SKM-1 (cell line): ENCODE measurements around the gene PPP6R2.
"Not testable (repeated sequence)": the region's sequence is repeated elsewhere in the genome, so short reads cannot be mapped to it uniquely, and the experiment has no call there.

ENCODE experiments used
- DNase-seq: peaks from one replicate; lab custom pipeline; 2025; ENCODE audit not compliant: unreplicated experiment; lab: John Stamatoyannopoulos, UW

PPP6R2 gene

DNA sequence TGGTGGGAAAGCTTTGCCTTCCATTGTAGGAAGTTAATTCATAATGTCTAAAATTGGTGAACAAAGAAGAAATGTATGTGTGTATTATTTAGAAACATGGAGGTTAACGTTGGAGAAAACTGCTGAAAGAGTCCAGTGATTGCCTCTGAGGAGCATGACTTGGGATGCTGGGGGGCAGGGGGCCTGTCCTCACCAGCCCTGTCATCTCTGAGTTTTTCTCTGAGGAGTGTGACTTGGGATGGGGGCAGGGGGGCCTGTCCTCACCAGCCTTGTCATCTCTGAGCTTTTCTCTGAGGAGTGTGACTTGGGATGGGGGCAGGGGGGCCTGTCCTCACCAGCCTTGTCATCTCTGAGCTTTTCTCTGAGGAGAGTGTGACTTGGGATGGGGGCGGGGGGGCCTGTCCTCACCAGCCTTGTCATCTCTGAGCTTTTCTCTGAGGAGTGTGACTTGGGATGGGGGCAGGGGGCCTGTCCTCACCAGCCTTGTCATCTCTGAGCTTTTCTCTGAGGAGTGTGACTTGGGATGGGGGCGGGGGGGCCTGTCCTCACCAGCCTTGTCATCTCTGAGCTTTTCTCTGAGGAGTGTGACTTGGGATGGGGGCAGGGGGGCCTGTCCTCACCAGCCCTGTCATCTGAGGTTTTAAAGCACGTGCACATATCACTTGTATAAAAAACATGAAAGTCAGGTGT is 54.4 kb downstream of the PPP6R2 start:
- not testable (repeated sequence) for DNase-seq

DNA sequence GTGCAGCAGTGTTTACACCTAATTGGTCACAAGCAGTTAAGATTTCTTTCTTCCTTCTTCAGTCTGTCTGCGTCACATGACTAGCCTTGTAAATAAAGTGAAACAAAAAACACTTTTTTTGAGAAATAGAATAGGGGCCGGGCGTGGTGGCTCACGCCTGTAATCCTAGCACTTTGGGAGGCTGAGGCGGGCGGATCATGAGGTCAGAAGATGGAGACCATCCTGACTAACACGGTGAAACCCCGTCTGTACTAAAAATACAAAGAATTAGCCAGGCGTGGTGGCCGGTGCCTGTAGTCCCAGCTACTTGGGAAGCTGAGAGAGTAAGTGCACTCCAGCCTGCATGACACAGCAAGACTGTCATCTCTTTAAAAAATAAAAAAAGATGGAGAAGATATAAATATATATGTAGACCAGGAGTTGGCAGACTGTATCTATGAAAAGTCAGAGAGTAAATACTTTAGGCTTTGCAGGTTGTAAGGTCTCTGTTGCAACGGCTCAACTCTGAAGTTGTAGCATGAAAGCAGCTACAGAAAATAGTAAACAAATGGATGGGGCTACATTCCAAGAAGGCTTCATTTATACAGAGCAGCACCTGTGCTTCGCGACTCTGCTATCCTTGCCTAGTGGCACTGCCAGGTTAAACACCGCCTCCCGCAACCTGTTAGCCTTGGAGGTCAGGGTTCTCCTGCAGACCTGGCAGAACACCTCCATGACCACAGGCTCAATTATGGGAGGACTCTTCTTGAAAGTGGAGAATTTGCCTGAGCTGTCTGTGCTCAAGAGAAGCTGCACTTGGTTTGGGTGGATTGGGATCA is 55.9 kb downstream of the PPP6R2 start:
- DNase-seq, result no peak

DNA sequence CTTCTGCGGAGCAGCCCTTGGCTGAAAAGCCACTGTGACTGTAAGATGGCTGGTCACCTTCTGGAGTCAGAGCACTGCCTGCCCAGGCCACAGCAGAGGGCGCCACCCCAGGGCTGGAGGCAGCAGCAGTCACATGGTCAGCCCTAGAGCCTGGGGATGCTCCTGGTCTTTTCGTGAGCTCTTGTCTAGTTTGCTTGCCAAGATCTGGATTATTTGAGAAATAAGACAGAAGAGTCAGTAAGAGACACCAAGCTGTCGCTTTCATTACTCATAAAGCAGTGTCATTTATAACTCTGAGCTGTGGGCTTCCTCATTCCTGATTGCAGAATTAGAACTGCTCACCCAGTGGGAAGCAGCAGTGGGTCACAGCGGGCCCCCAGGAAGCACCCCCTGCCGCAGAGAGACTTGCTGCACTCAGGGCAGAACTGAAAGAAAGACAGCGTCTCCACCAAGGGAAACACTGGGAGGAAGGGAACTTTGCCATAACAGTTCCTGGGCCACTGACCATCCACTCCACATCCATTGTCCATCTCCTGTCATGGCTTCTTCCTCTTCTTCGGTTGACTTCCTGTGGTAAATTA is 56.7 kb downstream of the PPP6R2 start:
- no peak for DNase-seq

DNA sequence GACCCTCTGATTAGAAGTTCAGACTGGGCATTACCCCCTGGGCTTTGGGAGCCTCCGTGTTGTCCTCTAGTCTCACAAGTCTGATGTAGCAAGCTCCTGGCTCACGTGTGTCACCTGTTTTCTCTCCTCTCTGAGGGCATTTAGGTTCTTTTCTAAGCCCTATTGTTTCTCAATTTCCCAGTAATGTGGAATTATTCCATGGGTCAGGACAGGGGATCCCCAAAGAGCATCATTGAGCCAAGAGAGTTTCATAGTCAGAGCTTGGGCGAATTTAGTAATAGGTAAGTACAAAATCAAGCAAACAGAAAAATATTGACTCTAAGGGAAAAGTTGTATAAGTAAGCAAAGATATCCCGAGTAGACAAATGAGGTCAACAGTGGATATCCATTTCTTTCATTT is 57.3 kb downstream of the PPP6R2 start:
- no peak for DNase-seq

DNA sequence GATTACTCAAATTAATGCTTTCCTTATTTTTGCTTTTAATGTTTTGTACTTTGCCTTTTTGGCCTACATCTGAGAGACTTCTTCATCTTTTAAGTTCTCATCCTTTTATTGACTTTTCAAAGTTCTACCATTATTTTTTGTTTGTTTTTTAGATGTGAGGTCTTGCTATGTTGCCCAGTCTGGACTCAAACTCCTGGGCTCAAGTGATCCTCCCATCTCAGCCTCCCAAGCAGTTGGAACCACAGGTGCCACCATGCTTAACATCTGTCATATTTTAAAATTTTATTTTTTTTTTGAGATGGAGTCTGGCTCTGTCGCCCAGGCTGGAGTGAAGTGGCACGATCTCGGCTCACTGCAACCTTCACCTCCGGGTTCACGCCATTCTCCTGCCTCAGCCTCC is 57.8 kb downstream of the PPP6R2 start:
- DNase-seq, result no peak

DNA sequence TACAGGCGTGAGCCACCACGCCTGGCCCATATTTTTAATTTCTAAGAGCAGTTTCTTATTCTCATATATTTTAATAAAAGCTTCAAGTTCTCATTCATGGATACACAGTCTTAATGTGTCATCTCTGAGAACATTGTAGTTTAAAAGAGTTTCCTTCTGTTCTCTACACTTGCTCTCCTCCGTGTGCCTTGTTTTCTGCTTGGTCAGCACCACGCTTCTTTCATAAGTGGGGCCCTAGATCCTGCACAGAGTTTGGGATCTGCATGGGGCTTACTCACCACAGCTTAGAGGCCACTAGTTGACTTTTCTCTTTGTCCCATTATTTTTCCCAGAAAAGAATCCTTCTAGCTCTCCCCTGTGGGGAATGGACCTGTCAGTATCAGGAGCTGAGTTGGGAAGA is 58.8 kb downstream of the PPP6R2 start:
- DNase-seq, result no peak

DNA sequence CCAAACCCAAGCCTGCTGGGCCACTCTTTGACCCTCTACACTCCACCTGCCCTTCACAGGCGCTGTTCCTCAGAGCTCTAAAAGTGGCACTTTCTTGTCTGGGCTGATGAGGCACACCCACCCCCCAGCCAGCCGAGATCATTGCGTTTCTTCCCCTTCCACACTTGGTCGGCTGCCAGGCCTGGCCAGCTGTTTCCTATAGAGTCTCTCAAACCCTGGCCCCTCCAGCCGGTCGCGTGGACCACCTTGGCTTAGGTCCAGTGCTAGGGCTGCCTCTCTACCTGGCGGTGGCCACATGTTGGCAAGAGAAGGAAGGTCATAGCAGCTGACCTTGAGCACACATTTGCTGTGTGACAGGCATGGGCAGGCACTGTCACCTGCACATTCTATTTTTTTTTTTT is 60.6 kb downstream of the PPP6R2 start:
- no peak for DNase-seq

DNA sequence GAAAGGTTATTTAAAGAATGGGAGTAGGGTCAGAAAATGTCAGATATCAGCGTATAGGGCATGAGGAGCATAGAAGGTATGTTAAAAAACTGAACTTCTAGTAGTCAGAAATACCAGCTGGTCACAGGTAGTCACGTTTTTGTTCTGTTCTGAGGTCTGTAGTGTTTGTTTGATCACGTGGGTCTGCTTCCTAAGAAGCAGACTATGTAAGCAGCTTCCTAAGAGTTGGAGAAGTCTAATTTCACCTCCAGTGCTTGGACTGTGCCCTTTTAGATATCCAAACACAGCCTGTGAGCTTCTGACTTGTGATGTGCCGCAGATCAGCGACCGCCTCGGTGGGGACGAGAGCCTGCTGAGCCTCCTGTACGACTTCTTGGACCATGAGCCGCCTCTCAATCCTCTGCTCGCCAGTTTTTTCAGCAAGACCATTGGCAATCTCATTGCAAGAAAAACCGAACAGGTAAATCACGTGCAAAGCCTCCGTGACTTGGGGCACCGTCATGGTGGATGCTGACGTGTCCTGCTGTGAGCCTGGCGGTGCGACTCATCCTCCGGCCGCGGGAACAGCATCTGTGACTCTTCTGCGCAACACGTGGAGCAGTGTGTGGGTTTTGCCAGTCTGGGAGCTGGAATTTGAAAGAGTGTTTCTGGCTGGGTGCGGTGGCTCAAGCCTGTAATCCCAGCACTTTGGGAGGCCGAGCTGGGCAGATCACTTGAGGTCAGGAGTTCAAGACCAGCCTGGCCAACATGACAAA is 63.5 kb downstream of the PPP6R2 start:
- DNase-seq, result no peak

DNA sequence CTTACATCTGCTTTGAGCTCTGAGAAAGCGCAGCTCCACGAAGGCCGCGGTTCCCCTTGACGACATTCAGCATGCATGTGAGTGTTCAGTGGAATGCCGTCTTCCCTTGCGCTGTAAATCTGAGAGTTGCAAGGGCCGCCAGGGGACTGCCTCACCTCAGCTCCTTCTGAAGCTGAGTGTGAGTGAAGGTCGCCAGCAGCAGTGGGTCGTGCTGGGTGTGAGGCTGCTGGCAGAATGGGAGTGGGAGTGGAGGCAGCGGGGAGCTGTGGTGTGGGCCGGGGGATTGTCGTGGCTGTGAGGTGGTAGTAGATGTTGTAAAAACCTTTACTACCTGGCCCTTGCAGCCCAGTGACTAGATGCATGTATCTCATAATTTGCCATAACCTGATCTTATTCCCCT is 65.2 kb downstream of the PPP6R2 start:
- DNase-seq, result no peak

DNA sequence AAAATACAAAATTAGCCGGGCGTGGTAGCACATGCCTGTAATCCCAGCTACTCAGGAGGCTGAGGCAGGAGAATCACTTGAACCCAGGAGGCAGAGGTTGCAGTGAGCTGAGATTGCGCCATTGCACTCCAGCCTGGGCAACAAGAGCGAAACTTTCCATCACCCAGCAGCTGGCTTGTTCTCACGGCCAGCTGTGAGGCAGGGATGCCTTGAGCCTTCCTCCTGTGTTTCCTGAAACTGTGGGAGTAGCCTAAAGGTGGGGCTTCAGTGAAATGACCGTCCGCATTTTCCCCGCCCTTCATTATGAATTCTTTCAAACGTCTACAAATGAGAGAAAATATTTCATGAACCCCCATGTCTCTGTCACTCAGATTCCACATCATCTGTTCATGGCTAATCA is 65.8 kb downstream of the PPP6R2 start:
- not testable (repeated sequence) for DNase-seq

DNA sequence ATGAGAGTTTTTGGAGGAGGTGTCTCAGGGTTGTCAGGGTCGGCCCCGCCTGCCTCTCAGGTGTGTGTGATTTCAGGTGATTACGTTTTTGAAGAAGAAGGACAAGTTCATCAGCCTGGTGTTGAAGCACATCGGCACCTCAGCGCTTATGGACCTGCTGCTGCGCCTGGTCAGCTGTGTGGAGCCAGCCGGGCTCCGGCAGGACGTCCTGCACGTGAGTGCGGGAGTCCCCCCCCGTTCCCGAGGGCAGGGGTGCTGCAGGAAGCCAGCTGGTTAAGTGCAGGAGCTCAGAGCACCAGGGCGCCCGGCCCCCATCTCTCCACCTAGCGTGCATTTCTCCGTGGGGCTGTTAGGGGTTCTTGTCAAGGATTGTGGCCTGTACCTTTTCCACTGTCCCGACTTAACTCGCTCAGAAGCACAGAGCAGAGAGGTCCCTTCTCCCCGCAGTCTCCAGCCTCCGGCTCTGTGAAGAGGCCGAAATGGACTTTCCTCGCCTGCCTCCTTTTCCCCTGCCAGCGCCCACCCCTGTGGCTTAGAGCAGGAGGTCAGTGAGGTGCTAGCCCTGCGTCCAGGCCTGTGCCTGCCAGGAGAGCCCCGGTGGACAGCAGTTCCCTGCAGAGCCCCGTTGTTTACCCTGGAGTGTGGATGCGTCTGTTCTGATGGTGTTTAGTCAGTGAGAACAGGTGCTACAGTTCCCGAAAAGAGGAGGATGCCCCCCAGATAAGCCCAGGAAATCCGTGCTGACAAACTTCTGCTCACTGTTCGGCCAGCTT is 71.5 kb downstream of the PPP6R2 start:
- no peak for DNase-seq

DNA sequence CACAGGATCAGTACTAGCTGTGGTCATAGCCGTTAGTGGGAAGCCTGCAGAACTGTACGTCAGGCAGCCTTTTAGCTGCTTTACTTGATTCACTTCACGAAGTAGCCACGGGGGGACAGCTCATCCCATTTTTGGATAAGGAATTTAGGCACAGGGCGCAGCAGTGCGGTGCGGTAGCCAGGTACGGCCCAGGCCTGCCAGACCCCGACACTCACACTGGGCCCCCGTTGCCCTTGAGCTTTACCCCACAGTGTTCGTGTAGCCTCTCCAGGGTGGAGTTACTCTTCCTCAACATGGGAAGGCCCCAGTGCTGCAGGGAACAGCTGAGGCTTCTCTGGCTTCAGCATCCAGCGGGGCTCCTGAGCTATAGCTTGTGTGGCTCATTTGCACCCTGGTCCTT is 72.3 kb downstream of the PPP6R2 start:
- DNase-seq, result no peak

DNA sequence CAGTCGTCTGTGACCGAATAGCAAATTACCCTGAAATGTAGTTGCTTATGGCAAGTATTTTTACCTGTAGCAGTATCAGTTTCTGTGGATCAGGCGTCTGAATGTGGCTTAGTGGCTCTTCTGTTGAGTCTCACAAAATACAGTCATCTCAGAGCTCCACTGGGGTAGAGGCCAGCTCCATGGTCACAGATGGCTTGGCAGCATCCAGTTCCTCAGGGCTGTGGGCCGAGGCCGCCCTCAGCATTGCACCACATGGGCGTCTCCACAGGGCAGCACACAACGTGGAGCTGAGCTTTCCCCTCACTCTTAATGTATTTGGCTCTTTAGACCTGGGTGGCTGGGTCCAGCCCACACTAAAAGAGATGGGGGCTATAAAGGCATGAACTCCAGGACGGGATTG is 73.9 kb downstream of the PPP6R2 start:
- DNase-seq, result no peak

DNA sequence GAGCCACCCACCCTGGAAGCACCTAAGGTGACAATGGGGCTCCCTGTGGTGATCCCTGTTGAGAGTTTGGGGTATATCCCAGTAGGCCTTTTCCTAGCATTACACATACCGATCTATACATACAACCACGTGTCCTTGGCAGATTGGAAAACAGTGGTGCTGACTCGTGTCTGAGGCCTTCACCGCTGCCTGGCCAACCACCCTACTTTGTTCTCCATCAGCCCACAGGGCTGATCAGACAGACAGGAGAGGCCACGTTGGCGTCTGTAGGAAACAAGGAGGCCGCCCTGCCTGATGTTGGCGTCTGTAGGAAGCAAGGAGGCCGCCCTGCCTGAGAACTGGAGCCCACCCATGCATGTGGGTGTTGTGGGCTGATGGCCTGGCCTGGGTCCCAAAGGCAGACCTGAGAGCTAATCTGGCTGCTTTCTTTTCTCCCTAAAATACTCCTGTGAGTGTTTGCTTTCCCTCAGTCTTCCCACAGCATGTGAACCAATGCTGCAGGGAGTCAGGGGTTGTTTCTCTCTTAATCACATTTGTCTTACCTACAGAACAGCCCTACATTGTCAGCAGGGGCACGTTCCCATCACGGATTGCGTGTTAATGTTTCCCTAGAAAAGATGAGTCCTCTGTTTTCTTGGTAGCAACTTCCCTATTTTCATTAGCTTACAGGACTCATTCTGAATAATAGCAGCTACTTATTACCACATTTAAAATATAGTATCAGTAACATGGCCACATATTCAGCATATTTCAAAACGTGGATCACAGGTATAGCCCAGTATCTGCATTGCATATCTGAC is 74.5 kb downstream of the PPP6R2 start:
- no peak for DNase-seq

DNA sequence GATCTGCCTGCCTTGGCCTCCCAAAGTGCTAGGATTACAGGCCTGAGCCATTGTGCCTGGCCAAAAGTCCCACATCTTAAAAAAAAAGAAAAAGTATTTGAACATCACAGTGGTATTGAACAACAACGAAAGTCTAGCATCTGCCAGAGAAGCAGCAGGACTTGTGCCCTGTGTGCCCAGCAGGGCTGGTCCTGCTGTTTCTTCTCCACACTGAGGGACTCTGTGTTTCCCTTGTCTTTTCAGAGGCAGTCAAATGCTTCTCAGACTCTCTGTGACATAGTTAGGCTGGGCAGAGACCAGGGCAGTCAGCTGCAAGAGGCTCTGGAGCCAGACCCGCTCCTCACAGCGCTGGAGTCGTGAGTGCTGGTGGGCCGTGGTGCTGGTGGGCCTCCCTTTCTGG is 75.5 kb downstream of the PPP6R2 start:
- no peak for DNase-seq

DNA sequence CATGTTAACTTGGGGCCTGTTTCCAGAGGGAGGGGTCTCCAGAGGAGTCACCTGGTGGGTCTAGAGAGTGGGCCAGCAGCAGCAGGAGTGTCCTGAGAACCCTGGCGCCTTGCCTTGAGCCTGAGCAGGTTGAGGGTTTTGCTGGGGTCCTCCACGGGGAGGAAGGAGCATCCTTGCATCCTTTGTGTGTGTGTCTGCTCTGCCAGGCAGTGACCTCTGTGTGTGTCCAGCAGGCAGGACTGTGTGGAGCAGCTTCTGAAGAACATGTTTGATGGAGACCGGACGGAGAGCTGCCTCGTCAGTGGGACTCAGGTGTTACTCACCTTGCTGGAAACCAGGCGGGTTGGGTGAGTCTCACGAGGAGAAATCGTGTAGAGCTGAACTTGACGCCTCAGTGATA is 76.0 kb downstream of the PPP6R2 start:
- DNase-seq, result no peak

DNA sequence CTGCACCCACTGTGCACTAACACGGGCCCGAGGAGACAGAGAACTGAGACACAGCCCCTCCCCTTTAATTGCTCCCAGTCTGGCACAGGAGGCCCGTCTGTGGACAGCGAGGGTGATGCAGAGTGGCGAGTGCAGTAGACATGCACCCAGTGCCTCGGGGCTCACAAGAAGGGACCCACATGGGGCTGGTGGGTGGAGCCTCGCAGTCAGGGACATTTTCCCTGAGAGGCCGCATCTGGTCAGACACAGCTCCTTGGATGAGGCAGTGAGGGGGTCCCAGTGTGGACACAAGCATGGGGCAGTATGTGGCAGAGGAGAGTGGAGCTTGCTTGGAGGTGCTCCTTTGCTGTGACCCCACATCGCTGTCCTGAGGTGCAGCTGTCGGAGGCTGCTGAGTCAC is 76.9 kb downstream of the PPP6R2 start:
- DNase-seq, result no peak

DNA sequence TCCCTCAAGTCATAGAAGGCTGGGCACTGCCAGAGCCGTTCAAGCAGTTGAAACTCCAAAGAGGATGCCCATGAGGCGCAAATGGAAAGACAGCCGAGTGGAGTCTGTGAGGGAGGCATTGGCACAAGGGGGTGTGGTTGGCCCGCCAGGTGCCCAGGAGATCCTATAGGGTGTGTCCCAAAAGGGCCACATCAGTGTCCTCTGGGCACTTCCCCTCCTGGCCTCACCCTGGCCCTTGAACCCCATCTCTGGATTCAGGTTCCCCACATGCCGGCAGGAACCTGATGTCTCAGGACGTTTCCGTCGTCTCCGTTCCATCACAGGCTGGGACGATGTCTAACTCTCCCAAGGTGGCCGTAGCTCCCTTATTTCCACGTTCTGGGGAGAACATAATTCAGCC is 77.5 kb downstream of the PPP6R2 start:
- DNase-seq, result no peak

DNA sequence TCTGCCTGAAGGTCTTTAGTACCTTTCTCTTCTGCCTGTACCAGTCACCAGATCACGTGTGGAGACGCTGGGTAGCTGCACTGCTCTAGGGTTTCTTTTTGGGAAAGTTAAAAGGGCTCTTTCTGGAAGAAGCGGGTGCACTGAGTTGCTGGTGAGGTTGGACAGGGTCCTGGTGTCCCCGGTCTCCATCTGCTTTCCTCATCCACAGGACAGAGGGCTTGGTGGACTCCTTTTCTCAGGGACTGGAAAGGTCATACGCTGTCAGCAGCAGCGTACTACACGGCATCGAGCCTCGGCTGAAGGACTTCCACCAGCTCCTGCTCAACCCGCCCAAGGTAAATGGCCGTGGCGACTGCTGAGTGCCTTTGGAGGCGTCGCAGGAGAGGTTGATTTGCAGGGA is 78.9 kb downstream of the PPP6R2 start:
- DNase-seq, result no peak
